ENCODE measurements around the gene PPM1J.

DNA sequence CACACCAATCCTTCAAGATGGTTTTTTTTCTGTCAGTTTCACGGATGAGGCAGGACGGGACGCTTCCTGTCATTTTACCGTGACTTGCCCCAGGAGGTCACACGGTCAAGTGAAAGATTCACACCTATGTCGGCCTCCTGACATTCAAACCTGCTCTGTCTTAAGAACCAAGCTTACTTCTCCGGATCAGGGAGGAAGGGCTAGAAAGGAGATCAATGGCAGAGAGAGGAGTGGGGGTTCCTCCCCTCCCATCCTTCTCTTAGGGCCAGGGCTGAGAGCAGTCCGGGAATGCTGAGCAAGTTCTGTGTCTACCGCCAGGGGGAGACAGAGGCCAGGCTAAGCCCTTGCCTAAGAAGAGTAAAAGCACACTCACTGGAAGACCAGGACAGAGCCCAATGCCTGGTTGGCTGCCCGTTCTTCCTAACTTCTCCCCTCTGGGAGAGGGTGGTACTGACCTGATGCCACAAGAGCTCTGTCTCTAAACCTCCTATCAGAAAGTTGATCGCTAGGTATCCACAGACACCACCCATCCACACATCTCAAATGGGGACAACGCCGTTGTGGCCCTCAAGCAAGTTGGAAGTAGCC lies 1.1 kb upstream of the PPM1J start:
- TF ChIP-seq, protein P1, sequence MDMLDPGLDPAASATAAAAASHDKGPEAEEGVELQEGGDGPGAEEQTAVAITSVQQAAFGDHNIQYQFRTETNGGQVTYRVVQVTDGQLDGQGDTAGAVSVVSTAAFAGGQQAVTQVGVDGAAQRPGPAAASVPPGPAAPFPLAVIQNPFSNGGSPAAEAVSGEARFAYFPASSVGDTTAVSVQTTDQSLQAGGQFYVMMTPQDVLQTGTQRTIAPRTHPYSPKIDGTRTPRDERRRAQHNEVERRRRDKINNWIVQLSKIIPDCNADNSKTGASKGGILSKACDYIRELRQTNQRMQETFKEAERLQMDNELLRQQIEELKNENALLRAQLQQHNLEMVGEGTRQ (CRISPR knock-in tag; IDR thresholded peaks at IDR 0.05) = no peak
- TF ChIP-seq, protein P2, sequence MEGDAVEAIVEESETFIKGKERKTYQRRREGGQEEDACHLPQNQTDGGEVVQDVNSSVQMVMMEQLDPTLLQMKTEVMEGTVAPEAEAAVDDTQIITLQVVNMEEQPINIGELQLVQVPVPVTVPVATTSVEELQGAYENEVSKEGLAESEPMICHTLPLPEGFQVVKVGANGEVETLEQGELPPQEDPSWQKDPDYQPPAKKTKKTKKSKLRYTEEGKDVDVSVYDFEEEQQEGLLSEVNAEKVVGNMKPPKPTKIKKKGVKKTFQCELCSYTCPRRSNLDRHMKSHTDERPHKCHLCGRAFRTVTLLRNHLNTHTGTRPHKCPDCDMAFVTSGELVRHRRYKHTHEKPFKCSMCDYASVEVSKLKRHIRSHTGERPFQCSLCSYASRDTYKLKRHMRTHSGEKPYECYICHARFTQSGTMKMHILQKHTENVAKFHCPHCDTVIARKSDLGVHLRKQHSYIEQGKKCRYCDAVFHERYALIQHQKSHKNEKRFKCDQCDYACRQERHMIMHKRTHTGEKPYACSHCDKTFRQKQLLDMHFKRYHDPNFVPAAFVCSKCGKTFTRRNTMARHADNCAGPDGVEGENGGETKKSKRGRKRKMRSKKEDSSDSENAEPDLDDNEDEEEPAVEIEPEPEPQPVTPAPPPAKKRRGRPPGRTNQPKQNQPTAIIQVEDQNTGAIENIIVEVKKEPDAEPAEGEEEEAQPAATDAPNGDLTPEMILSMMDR (IDR thresholded peaks at IDR 0.05) = peak; percentile 98
